ENCODE results near the gene UBE2V1. TPM values are rescaled to one million over a fixed set of nuclear protein-coding genes. Genes with fewer than 3 reads are reported as not detected.

UBE2V1 gene
- total and polyA plus RNA-seq, 2 donors from 2014 or later: 99.1 to 105 TPM

- no peaks in the 10 kb centered on the region for H3K9me3 ChIP-seq (ENCODE audit: control insufficient read depth in 2 of 3, insufficient read depth in 1 of 3, low read length in 3 of 3)
- H3K4me1 ChIP-seq (ENCODE audit: control insufficient read depth in 2 of 3, insufficient read depth in 2 of 3, low read depth in 1 of 3, low read length in 3 of 3): peaks cover 0 to 10% (median 4%) of the 10 kb centered on the region in 3 donors
- no peak overlapping the region for H3K9ac ChIP-seq (ENCODE audit: low read length in 3 of 3)
- no peak overlapping the region for H3K27ac ChIP-seq (ENCODE audit: low read depth in 2 of 2, low read length in 2 of 2)
- no peaks in the 10 kb centered on the region for H3K27me3 ChIP-seq (ENCODE audit: control insufficient read depth, insufficient read depth, low read length)
- TF ChIP-seq CTCF (IDR thresholded peaks at IDR 0.05; ENCODE audit: borderline replicate concordance, extremely low read depth, insufficient read depth): no peak
- DNase-seq (peak; percentile 85 to 95 (median 92)), FAIRE-seq (no peak)
- H3K36me3 ChIP-seq (ENCODE audit: control insufficient read depth in 2 of 3, insufficient read depth in 3 of 3, low read length in 3 of 3): no peaks in the 10 kb centered on the region
- no peak overlapping the region for H3K4me3 ChIP-seq (ENCODE audit: low read length in 3 of 3)
- intact Hi-C loops (cut with DNase I): no loop called here
Observed at GRCh38 chr20:50054626-50055511, 58.1 kb downstream of the UBE2V1 start.

- Histone ChIP-seq H3K4me3 (ENCODE audit: low read length in 3 of 3) (no peak overlapping the region), H3K9me3 (ENCODE audit: control insufficient read depth in 2 of 3, insufficient read depth in 1 of 3, low read length in 3 of 3) (no peaks in the 10 kb centered on the region), H3K27me3 (ENCODE audit: control insufficient read depth, insufficient read depth, low read length) (no peaks in the 10 kb centered on the region), H3K9ac (ENCODE audit: low read length in 3 of 3) (no peak overlapping the region), H3K4me1 (ENCODE audit: control insufficient read depth in 2 of 3, insufficient read depth in 2 of 3, low read depth in 1 of 3, low read length in 3 of 3) (peaks cover 0 to 10% (median 4%) of the 10 kb centered on the region in 3 donors), H3K36me3 (ENCODE audit: control insufficient read depth in 2 of 3, insufficient read depth in 3 of 3, low read length in 3 of 3) (no peaks in the 10 kb centered on the region), H3K27ac (ENCODE audit: low read depth in 2 of 2, low read length in 2 of 2) (no peak overlapping the region)
- DNase-seq: no peak
- no peak for FAIRE-seq
- no peak for TF ChIP-seq CTCF (IDR thresholded peaks at IDR 0.05; ENCODE audit: borderline replicate concordance, extremely low read depth, insufficient read depth)
- intact Hi-C loops (cut with DNase I): no loop called here
Observed at GRCh38 chr20:50054231-50054547, 58.8 kb downstream of the UBE2V1 start.

GRCh38 chr20:50053362-50054230 lies 59.4 kb downstream of the UBE2V1 start:
- DNase-seq: no peak
- Histone ChIP-seq H3K9me3 (ENCODE audit: control insufficient read depth in 2 of 3, insufficient read depth in 1 of 3, low read length in 3 of 3) (no peaks in the 10 kb centered on the region), H3K36me3 (ENCODE audit: control insufficient read depth in 2 of 3, insufficient read depth in 3 of 3, low read length in 3 of 3) (no peaks in the 10 kb centered on the region), H3K4me1 (ENCODE audit: control insufficient read depth in 2 of 3, insufficient read depth in 2 of 3, low read depth in 1 of 3, low read length in 3 of 3) (peaks cover 0 to 10% (median 4%) of the 10 kb centered on the region in 3 donors), H3K27ac (ENCODE audit: low read depth in 2 of 2, low read length in 2 of 2) (no peak overlapping the region), H3K9ac (ENCODE audit: low read length in 3 of 3) (no peak overlapping the region), H3K4me3 (ENCODE audit: low read length in 3 of 3) (no peak overlapping the region), H3K27me3 (ENCODE audit: control insufficient read depth, insufficient read depth, low read length) (no peaks in the 10 kb centered on the region)
- intact Hi-C loops (cut with DNase I): no loop called here
- no peak for TF ChIP-seq CTCF (IDR thresholded peaks at IDR 0.05; ENCODE audit: borderline replicate concordance, extremely low read depth, insufficient read depth)
- no peak for FAIRE-seq

Data from kidney (tissue), 14 donors.